GM19025 (cell line): ENCODE data around the gene TRIM47.

Experiments
- ATAC-seq: cut with Tn5 transposase; IDR thresholded peaks from one replicate; pipeline ENCODE4 v1.9.1; 2021; ENCODE audit warnings: mild to moderate bottlenecking, low read depth, moderate library complexity; ENCODE audit not compliant: unreplicated experiment

Gene TRIM47

DNA sequence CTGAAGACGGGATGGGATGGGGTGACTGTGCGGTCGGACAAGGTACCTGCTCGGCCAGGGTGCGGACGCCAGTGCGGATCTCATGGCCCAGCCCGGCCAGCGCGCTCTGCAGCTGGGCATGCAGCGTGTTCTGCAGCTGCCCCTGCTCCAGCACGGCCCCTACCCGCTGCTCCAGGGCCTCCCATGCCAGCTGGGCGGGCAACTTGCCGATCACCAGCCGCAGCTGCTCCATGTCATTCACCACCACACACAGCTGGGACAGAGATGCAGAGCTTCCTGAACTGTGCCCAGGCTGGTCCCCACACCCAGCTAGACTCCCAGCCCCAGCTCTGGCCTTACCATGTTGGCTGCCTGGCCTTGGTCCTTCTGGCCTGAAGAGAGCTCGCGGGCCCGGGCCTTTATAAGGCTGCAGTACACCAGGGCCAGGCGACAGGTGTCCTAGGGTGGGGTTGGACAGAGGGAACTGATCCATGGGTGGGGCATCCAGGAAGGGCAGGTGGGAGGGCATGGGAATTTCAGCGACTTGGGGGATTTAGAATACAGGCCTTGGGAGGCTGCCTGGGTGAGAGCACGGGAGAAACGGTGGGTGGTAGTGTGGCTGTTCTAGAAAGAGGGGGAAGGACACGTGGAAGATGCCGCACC, 44.0 kb downstream of the TRIM47 start:
- ATAC-seq, result no peak

GRCh38 chr17:75832652-75833400, 45.6 kb downstream of the TRIM47 start:
- no peak for ATAC-seq

DNA sequence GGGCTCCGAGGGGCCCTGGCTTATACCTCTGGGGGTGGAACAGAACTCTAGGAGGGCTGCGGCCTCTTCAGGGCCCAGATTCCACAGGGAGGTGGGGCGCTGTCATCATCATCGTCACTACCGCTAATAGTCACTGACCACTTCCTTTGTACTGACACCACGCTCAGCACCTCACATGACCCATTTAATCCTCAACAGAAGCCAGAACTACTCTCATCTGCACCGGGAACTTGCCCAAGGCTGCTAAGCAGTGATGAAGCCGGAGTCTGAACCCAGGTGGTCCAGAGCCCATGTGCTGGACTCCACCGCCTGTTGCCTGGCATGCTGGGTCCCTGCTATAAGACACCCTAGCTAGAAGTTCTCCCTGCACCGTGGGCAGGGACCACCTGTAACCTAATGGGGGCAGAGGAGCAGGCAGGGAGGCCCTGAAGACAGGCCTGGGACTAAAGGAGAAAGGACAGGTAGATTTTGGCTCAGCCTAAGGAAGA, 46.2 kb downstream of the TRIM47 start:
- no peak for ATAC-seq

DNA sequence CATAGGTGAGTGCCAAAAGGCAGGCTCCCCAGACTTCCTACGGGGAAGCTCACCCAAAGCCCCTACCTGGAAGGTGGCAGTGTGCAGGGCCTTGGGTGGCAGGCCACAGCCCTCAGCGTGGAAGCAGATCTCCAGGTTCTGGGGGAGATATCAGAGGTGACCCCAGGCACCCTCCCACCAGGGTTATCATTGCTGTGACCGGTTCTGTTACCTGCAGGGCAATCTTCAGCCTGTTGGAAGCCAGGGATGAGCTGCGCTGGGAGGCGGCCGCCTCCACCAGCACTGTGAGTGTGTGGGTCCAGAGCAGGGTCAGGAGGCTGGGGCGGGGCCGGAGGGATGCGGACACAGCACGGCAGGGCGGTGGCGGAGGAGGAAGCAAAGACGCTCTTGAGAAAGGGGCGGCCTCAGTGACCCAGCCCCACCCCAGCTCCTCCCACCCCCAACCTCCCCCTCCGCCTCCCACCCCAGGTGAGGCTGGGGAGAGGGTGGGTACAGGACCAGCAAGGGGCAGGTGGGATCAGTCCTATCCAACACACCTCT, 47.3 kb downstream of the TRIM47 start:
- no peak for ATAC-seq

DNA sequence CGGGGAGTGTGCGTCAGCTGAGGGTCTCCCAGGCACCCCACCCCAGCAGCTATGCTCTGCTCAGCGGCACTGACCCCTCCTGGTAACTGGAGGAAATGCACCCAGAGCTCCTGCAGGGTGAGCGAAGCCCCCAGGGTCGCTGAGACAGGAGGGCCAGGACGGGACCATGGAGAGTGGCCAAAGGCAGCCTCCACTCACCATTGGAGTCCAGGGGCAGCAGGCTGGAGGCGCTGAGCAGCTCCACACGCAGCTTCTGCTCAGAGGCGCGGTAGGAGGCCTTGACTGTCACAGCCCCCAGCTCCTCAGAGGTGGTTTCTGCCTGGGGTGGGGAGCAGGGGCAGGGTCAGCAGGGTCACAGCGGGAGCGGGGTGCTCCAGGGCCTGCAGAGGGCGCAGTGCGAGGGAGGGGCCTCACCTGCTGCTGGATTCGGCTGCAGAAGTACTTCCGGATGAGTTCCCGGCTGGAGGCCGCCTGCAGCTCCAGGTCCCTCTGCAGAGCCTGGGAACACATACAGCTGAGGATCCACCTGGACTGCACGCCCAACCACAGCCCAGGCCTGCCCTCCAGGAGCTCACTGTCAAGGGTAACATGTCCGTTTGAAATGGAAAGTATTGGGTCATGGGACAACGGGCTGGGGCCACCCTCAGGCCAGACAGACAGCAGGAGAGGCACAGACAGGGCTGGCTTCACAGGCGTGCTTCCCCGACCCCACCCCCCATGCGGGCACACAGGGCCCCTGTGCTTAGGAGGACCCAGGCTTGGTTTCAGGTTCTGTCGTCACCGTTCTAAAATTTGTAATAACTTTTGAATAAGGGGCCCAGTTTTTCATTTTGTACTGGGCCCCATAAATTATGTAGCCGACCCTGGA, 48.0 kb downstream of the TRIM47 start:
- no peak for ATAC-seq

DNA sequence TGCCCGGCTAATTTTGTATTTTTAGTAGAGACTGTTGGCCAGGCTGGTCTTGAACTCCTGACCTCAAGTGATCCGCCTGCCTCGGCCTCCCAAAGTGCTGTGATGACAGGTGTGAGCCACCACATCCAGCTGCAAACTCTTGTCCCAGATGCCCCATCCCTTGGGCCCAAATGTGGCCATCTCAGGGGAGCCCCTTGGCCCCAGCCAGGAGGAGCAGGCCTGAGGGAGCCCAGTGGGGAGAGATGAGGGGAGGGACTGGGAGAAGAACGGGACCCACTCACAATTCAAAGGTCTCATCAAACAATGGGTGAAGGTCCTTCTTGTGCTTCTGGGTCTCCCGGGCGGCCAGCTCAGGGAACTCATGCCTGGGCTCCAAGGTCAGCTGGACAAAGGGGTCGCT, 48.6 kb downstream of the TRIM47 start:
- no peak for ATAC-seq

DNA sequence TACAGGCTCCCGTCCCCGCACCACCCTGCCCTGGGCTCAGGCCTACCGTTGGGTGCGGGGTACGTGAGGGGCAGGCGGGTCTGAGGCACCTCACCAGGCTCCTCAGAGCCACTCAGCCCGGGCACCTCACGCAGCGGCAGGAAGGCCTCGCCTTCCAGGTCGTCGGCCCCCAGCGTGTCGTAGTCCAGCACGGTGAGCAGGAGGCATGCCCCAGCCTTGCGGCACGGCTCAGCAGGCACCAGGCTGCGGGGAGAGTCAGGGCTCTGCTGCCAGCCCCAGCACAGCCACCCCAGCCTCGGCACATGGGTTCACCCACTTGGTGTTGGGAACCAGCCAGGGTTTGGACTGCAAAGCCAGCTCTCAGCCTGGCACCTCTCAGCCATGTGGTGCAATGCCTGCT, 49.6 kb downstream of the TRIM47 start:
- ATAC-seq, result no peak

GRCh38 chr17:75828076-75828400, 50.3 kb downstream of the TRIM47 start:
- no peak for ATAC-seq

GRCh38 chr17:75827308-75828075, 50.9 kb downstream of the TRIM47 start:
- peak; percentile 63 for ATAC-seq

GRCh38 chr17:75826561-75827307, 51.6 kb downstream of the TRIM47 start:
- ATAC-seq, result no peak

DNA sequence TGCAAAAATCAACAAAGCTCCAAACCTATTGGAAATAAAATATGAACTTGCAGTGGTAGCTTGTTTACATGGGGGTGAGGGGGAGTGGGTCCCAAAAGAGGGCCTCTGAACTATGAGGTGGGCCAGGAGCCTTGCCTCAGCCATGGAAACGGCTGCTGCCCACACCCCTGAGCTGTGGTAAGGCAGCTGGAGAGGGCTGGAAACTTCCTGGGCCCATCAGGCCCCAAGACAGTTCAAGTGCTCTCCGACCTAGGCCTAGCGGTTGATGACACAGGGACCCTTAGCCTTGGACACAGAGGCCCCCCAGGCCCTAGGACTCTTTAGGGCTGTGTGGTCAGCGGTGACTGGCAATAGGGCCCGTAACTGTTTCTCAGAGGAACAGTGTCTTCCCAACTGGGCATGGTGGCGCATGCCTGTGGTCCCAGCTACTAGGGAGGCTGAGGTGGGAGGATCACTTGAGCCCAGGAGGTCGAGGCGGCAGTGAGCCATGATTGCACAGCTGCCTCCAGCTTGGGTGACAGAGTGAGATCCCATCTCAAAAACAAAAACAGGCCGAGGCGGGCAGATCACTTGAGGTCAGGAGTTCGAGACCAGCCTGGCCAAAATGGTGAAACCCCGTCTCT, 52.5 kb downstream of the TRIM47 start:
- ATAC-seq, result no peak

DNA sequence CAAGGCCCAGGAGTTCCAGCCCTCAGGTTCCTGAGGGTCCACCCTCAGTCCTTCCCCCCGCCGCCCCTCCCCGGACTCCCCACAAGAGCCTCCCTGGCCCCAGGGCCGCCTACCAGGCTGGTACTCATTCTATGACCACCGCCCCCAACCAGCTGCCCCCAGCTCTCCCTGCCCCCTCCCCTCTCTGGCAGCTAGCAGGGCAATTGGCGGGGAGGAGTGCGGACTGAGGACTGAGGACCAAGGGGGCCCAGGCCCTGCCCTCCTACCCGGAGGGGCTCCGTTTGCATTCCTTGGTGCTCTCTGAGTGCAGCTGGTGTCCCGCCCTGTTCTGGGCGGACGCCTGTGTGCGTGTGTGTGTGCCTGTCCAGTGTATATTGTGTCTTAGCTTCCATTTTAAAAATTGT, 53.2 kb downstream of the TRIM47 start:
- no peak for ATAC-seq

- ATAC-seq, result no peak
These were observed 53.7 kb downstream of the TRIM47 start for GRCh38 chr17:75824666-75825065.
